IPS-20b (cell line): ENCODE data around the gene EPHA3.

Source experiments
- H3K27ac ChIP-seq: one replicate; pipeline ENCODE4 v1.5.1; 2013; ENCODE audit warnings: low read length
- H3K27me3 ChIP-seq: 2 replicates; pipeline ENCODE4 v1.6.1; 2013; ENCODE audit warnings: mild to moderate bottlenecking, low read length, inconsistent platforms; ENCODE audit not compliant: insufficient read depth
- H3K36me3 ChIP-seq: 2 replicates; pipeline ENCODE4 v1.6.1; 2013; ENCODE audit warnings: low read depth, mild to moderate bottlenecking, inconsistent platforms, low read length, moderate library complexity; ENCODE audit not compliant: insufficient read depth
- H3K4me1 ChIP-seq: 2 replicates; pipeline ENCODE4 v1.6.1; 2013; ENCODE audit warnings: mild to moderate bottlenecking, control low read depth, inconsistent platforms, low read length, moderate library complexity; ENCODE audit not compliant: insufficient read depth
- H3K4me3 ChIP-seq: 2 replicates; pipeline ENCODE4 v1.5.1; 2013; ENCODE audit warnings: mild to moderate bottlenecking, low read length, inconsistent platforms
- H3K9ac ChIP-seq: 2 replicates; pipeline ENCODE4 v1.6.1; 2013; ENCODE audit warnings: low read depth, mild to moderate bottlenecking, inconsistent platforms, low read length, moderate library complexity
- H3K9me3 ChIP-seq: 2 replicates; pipeline ENCODE4 v1.6.1; 2013; ENCODE audit warnings: mild to moderate bottlenecking, low read depth, low read length, inconsistent platforms; ENCODE audit not compliant: insufficient read depth

Gene EPHA3

DNA sequence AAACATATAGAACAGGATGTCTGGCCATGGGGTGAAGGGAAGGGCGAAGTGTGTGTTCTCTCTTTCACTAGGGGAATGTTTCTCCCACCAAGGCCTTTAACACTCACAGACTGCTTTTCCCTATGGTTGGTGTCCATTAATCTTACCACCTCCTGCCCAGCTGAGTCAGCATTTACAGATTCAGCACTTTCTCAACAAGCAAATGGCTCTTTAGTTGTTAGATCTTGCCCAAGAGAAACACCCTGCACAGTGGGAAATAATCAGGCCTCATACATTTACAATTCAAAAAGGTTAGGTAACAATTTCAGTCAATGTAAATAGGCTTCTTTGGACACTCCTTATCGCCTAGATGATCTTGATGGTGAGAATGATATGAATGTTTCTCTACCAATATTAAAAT is 418.2 kb downstream of the EPHA3 start:
- no peaks in the 10 kb centered on the region for H3K36me3 ChIP-seq
- no peak overlapping the region for H3K27ac ChIP-seq
- no peak overlapping the region for H3K4me3 ChIP-seq
- no peaks in the 10 kb centered on the region for H3K27me3 ChIP-seq
- H3K9ac ChIP-seq: no peak overlapping the region
- peaks cover 6% of the 10 kb centered on the region; the same call in 1 of the 2 replicates for H3K4me1 ChIP-seq
- no peaks in the 10 kb centered on the region for H3K9me3 ChIP-seq

DNA sequence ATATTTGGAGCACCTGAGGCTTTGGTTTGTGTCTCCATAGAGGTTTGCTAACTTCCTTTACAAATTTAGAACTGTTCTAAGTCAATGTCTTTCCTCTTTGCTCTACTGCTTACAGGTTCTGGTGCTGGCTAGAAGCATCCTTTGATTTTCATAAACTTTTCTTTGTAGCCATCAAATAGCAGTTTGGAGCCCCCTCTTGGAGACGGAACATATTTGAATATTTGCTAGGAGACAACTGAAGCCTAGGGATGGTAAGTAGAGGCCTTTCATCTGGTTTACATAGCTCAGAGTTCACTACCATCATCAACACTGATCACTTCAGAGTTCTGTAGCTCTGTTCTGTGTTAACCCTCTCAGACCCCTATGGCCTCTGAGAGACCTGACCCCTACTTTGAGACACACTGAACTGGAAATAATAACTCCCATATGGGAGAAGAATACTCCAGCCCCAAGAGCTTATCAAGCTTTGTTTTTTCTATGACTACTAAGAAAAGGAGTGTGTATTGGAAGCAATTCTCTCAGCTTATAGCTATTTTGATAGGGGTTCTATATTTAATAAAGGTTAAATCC is 420.4 kb downstream of the EPHA3 start:
- no peaks in the 10 kb centered on the region for H3K36me3 ChIP-seq
- H3K9ac ChIP-seq: no peak overlapping the region
- no peaks in the 10 kb centered on the region for H3K27me3 ChIP-seq
- H3K9me3 ChIP-seq: no peaks in the 10 kb centered on the region
- peaks cover 6% of the 10 kb centered on the region; the same call in 1 of the 2 replicates for H3K4me1 ChIP-seq
- H3K4me3 ChIP-seq: no peak overlapping the region
- H3K27ac ChIP-seq: no peak overlapping the region
